ENCODE data around the gene TUBA4B.

The TUBA4B gene

DNA sequence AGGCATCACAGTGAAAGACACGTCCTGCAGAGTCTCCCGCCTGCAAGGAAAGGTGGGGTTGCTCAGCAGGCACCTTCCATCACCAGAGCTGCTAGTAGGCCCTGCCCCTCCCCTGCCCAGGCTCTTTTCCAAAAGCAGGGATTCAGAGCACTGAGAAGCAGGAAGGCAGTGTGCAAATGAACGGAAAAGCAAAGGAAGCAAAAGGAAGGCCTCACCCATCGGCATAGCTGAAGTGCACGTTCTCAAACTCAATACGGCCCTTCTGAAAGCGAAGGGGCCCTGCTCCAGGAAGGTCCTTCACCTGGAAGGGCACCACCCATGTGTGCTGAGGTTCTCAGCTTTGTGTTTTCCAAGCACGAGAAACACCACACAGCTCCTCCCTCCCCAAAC lies 40.0 kb upstream of the TUBA4B start:
- no peak for DNase-seq (ENCODE audit: extremely low spot score)
- TF ChIP-seq, protein P1, sequence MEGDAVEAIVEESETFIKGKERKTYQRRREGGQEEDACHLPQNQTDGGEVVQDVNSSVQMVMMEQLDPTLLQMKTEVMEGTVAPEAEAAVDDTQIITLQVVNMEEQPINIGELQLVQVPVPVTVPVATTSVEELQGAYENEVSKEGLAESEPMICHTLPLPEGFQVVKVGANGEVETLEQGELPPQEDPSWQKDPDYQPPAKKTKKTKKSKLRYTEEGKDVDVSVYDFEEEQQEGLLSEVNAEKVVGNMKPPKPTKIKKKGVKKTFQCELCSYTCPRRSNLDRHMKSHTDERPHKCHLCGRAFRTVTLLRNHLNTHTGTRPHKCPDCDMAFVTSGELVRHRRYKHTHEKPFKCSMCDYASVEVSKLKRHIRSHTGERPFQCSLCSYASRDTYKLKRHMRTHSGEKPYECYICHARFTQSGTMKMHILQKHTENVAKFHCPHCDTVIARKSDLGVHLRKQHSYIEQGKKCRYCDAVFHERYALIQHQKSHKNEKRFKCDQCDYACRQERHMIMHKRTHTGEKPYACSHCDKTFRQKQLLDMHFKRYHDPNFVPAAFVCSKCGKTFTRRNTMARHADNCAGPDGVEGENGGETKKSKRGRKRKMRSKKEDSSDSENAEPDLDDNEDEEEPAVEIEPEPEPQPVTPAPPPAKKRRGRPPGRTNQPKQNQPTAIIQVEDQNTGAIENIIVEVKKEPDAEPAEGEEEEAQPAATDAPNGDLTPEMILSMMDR (IDR thresholded peaks at IDR 0.05; ENCODE audit: control extremely low read depth, extremely low read depth, low read depth, missing control alignments): no peak
- POLR2A ChIA-PET: interaction anchor here (0.5 kb wide), 1 partner anchor 40 kb away, joined by 4 read pairs; the partner anchor contains the start of gene TUBA4B
- CTCF ChIA-PET: interaction anchor here (1.2 to 3.6 kb wide), 8 partner anchors 9 to 317 kb away, joined by 3 to 15 read pairs (median 5); partner anchors contain the start of gene CNPPD1

DNA sequence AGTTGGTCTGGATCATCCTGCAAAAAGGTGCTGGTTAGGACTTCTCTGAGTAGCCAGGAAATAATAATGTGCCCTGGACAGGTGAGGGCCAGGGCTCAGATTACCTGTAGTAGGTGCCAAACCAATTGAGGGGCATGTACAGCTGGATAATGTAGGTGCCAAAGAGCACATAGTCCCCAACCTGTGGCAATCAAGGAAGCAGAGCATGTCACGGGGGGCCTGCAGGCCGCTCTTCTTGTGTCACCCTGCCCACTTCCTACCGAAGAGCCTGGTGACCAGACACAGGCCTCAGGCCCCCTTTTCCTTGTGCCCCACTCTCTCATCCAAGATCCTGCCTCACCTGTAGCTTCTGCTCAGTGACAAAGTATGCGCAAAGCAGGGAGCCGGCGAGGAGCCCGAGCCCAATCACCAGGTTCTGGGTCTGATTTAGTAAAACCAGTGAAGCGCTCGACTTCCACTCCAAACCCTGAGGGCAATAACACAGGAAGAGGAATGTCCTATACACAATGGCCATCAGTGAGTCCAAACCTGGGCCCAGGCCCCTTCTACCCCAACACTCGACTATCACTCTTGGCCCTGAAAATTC lies 39.5 kb upstream of the TUBA4B start:
- TF ChIP-seq, protein P1 (IDR thresholded peaks at IDR 0.05; ENCODE audit: control extremely low read depth, extremely low read depth, low read depth, missing control alignments): no peak
- ChIA-PET POLR2A (interaction anchor here (0.5 kb wide), 1 partner anchor 39 kb away, joined by 4 read pairs; the partner anchor contains the start of gene TUBA4B), CTCF (interaction anchor here (1.2 to 3.6 kb wide), 6 partner anchors 10 to 316 kb away, joined by 3 to 15 read pairs (median 6); no protein-coding TSS in a partner anchor)
- DNase-seq (ENCODE audit: extremely low spot score): no peak

DNA sequence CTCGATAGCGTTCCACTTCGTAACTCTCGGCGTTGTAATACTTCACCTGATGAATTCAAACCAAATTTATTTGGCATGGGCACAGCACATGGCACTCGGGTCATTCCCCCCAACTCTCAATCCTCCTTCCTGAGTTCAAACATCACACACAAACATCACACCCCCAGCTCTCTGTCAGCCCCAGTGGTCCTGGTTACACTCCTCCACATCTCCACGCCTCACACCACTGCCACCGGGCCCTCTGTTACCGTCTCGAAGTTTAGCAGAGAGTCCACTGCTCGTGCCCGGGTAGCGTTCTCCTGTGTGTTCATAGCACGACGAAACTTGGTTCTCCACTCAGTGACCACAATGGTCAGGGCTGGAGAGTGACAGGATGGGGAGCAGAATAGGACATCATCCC lies 38.9 kb upstream of the TUBA4B start:
- POLR2A ChIA-PET: no interaction called here
- TF ChIP-seq, protein P1 (IDR thresholded peaks at IDR 0.05; ENCODE audit: control extremely low read depth, extremely low read depth, low read depth, missing control alignments): no peak
- CTCF ChIA-PET: interaction anchor here (0.8 to 2.4 kb wide), 4 partner anchors 11 to 81 kb away, joined by 3 to 6 read pairs (median 6); no protein-coding TSS in a partner anchor
- DNase-seq (ENCODE audit: extremely low spot score): no peak

DNA sequence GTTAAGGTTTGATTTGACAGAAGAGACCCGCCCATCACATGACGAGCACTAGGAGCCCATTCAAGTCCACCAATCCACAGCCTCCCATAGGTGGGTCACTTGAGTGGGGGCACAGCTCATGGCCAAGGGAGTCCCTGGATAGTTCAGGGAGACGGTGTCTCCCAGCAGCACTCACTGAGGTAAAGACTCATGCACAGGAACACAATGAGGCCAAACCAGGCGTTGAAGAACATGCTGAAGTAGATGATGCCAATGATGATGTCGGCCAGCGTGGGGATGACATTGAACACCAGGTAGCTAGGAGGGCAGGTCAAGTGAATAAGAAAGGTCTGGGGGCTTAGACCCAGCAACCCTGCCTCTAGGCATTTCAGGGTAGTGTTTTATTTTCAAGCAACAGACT lies 38.3 kb upstream of the TUBA4B start:
- ChIA-PET CTCF (interaction anchor here (0.8 to 2.4 kb wide), 4 partner anchors 12 to 81 kb away, joined by 3 to 6 read pairs (median 6); no protein-coding TSS in a partner anchor), POLR2A (interaction anchor here (0.6 kb wide), 1 partner anchor 18 kb away, joined by 3 read pairs; no protein-coding TSS in a partner anchor)
- TF ChIP-seq, protein P1 (IDR thresholded peaks at IDR 0.05; ENCODE audit: control extremely low read depth, extremely low read depth, low read depth, missing control alignments): no peak
- no peak for DNase-seq (ENCODE audit: extremely low spot score)

DNA sequence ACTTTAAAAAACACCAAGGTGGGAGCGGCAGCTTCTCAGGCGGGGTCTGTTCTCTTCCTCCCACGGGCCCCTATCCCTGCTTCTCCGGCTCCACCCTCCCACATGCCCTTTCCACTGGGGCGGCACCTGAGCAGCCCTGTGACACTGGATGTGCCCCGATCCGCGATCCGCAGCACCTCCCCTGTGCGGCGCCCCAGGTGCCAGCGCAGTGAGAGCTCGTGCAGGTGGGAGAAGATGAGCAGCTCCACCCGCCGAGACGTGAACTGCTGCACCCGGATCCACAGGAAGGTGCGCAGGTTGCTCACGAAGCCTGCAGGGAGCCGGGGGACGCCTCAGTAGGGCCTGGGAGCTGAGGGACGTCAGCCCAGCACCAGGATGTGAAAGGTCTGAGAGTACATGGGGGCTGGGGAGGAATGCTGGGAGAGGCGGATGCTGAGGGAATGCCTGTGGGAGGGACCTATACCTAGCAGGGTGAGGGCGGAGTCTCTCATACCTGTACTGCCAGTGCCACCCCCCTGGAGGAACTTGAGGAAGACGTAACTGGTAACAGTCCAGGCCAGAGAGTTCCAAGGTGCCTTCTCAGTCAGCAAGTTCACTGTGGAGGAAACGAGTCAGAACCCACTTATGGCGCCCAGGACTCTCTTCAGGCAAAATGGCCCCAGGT lies 37.0 kb upstream of the TUBA4B start:
- TF ChIP-seq, protein P1 (IDR thresholded peaks at IDR 0.05; ENCODE audit: control extremely low read depth, extremely low read depth, low read depth, missing control alignments): no peak
- DNase-seq (ENCODE audit: extremely low spot score): no peak
- ChIA-PET CTCF (interaction anchor here (0.7 to 2.1 kb wide), 5 partner anchors 11 to 79 kb away, joined by 3 to 9 read pairs (median 5); partner anchors contain the start of gene ANKZF1), POLR2A (interaction anchor here (0.6 to 0.7 kb wide), 2 partner anchors 9 to 63 kb away, joined by 3 to 12 read pairs; no protein-coding TSS in a partner anchor)

DNA sequence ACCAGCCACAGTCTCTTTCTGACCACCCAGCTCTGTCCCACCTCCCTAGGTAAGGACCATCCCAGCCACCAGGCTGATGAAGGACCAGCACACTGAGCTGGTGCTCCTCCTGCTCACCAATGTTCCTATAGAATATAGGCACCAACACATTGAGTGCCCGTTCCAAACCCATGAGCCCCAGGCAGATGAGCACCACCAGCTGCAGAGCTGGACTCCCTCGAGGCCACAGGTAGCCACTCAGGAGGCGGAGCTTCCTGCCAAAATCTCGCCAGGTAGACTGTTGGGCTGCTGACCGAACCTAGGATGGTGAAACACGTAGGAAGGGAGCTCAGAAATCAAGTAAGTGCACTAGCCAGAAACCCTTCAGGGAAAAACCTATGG lies 36.5 kb upstream of the TUBA4B start:
- CTCF ChIA-PET: interaction anchor here (1.2 to 2.1 kb wide), 4 partner anchors 14 to 78 kb away, joined by 3 to 9 read pairs (median 5); partner anchors contain the start of gene ANKZF1
- POLR2A ChIA-PET: interaction anchor here (0.6 to 1.2 kb wide), 4 partner anchors 7 to 381 kb away, joined by 3 to 12 read pairs (median 4); no protein-coding TSS in a partner anchor

More for the DNA sequence above, 36.5 kb upstream of the TUBA4B start:
- TF ChIP-seq, protein P1 (IDR thresholded peaks at IDR 0.05; ENCODE audit: control extremely low read depth, extremely low read depth, low read depth, missing control alignments): no peak
- no peak for DNase-seq (ENCODE audit: extremely low spot score)
